ENCODE results near the gene RAC2.

- TF ChIP-seq CTCF (IDR thresholded peaks at IDR 0.05) (no peak), POLR2A (IDR thresholded peaks at IDR 0.05) (no peak)
Observed at GRCh38 chr22:37211866-37212173, 32.2 kb downstream of the RAC2 start.
